ENCODE data around the gene FGF13.
A peak's percentile ranks its signal among the peaks of the same experiment; 100 is the strongest.

FGF13 gene

DNA sequence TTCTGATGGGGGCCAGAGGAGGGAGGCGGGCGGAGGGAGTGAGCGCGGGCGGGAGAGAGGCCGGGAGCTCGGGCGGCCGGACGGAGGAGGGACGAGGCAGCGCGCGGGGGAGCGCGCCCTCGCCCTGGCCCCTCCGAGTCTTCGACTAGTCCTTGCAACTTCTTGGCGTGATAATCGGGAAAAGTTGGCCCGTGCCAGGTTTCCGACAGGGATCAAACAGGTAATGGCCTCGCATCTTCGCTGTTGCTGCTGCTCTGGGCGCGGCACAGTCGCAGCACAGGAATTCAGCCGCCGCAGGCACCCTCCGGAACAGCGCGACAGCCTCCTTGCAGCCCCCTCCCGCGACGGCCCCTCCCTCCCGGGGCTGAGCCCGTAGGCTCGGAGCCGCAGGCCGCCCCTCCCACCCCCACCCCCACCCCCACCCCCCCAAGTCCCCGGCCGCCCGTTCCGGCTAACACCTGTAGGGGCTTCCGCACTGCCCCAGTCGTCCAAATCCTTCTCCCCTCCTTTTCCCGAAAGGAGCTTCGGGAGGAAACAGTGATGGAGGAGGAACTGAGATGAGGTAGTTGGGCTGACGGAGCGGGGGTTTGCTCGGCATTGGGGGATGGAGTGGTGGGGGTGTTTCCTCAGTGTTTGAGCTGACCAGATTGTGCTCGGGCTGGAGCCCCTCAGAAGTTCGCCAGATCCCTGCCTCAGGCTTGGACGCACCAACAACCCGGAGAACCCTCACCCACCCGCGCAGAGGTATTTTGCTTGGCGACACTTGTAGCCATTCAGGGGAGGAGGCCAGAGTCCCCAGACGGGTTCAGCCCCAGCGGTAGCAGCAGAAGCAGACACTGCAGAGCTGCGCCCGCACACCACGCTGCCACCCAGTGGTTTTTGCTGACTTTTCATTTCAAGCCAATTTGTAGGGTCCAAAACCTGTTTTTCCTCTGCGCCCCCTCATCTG, at the start of gene FGF13:
Gene FGF13, minus strand, starts transcription at position 319 of the 949 bp plus-strand sequence. CDS start 714 bp downstream, outside the sequence.
- DNase-seq (ENCODE audit: low read depth in 2 of 2) = no peak

DNA sequence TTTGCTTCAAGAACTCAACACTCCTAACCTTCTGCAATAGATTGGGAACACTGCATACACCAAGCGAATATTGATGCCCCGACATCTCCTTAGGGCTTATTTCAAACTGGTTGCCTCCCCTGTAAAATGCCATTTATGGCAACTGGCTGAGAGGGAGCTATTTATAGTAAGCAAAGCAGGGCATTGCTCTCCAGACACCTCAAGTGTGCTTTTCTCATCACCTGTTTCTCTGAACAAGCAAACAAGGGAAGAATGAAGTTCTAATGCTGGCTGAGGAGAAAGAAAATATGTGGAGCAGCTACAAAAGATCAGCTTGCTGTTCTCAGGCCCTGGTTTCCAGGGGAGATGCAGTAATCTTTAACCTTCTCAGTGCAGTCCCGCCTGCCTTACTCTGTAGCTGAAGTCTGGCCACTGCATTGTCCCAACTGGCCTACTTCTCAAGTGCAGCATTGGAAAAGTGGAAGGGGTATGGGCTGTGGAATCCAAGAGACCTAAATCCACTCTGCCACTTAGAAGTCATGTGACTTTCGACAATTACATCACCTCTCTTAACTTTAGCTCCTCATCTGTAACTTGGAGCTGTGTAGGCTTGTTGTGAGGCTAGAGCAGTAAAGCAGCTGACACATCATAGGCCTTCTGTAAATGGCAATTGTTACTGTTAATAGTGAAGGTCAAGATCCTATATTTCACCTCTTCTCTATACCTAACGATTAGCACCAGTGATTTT, 47.9 kb upstream of the FGF13 start:
- DNase-seq (ENCODE audit: low read depth in 2 of 2) = no peak

DNA sequence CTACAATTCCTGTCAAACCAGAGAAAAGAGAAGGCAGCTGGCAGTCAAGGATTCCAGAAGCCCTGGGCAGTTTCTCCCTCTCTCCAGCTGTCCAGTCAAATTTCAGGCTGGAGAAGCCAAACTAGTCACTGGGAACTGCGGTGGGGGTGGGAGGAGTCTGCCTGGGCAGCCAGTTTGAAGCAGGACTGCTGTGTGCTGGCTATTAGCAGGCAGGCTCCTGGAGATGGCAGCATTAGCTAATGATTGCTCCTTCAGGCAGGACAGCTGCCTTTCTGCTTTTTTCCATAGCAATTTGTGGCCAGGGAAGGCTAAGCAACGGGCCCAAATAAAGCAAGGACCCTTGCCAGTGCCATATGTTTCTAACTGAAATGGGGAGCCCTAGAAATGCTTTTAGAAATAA, 44.7 kb upstream of the FGF13 start:
- DNase-seq (ENCODE audit: low read depth in 2 of 2) = no peak

DNA sequence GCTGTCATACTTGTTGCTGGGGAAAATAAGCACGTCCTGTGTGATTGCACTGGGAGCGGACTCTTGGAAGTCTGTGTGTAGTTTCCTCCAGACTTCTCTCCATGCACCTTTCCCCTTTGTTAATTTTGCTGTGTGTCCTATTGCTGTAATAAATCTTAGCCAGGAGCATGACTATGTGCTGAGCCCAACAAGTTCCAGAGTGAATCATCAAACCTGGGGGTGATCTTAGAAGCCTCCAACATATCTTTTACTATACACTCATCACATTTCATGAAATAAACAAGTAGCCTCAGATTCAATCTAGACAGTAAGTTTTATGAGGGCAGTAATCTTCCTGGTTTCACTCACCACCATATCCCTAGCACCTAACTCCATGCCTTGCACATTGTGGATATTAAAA, 43.3 kb upstream of the FGF13 start:
- no peak for DNase-seq (ENCODE audit: low read depth in 2 of 2)

DNA sequence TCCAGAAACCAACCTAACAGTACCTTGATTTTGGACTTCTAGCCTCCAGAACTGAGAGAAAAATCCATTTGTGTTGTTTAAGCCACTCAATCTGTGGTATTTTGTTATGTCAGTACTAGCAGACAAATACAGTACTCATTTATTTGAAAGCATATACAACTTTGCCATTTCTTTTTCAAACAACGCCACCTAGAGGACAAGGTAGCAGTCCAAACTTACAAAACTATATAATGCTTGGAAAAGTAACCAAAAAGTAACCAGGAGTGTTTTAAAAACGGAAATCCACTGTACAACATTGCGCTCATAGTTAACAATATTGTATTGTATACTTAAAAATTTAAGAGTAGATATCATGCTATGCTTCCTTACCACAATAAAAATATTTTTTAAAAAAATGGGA, 37.0 kb upstream of the FGF13 start:
- no peak for DNase-seq (ENCODE audit: low read depth in 2 of 2)

DNA sequence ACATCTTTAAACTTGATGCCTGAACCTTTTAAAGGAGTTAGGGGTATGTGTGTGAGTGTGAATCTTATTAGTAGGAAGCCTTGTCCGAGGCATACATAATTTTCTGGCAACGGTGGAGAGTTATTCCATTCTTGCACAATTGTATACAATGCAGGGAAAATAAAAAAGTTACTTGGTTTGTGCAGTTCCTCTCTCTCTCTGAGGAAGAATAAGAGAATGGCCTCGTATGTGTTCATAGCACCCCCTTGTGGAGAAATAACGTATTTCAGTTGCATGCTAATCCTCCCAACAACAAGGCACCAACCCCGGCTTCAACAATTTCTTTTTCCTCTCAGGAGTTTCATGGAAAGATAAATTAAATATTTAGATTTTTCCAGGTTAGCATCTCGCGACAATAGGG, 33.7 kb upstream of the FGF13 start:
- no peak for DNase-seq (ENCODE audit: low read depth in 2 of 2)

DNA sequence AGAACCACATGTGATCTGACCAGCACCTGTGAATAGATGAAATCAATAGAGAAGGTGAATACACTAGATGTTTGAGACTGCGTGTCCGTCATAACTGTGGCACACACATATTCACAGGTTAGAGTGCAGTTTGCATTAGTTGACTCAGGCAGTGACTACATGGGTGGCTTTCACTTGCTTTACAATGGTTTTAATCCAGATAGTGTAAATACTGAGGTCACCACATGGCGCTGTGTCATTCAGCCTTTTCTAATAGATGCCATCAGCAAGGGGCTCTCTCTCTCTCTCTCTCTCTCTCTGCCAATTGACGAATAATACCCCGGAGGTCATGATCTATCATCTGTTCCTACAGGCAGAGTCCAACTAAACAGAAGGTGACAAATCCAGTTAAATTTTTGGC, 30.7 kb upstream of the FGF13 start:
- DNase-seq (ENCODE audit: low read depth in 2 of 2) = no peak

DNA sequence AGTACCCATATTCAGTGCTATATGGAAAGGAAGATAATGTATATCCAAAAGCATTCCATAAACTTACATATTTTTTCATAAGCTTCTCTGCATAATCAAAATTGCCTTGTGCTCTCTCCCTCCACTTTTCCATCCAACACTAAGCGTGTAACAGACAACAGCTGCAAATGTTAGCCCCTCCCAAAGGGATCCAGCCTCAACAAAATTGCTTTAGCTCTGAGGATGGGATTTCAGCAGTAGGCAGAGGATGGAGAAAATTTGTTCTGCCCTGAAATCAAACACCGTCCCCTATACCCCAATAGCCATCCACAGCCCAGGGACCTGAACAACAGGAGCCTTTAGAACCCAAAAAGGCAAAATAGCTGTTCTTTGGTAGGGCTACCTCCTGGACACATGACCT, 28.8 kb upstream of the FGF13 start:
- no peak for DNase-seq (ENCODE audit: low read depth in 2 of 2)

DNA sequence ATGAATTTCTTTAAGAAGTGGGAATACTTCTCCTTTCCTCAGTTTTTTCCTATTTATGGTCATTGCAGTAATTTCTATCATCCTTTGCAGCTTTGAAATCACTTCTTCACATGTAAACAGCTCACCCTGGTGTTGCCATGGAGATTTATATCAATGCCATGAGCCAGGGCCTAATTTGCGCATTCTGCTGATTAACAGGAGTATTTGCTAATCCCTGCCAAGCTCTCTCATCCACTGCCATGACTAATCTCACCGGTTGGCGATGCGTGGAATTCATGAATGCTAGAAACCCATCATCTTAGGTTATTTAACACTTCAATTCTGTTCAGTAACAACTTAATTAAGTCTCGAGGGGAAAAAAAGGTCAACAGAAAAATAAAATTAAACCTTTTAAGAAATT, 11.8 kb upstream of the FGF13 start:
- no peak for DNase-seq (ENCODE audit: low read depth in 2 of 2)

DNA sequence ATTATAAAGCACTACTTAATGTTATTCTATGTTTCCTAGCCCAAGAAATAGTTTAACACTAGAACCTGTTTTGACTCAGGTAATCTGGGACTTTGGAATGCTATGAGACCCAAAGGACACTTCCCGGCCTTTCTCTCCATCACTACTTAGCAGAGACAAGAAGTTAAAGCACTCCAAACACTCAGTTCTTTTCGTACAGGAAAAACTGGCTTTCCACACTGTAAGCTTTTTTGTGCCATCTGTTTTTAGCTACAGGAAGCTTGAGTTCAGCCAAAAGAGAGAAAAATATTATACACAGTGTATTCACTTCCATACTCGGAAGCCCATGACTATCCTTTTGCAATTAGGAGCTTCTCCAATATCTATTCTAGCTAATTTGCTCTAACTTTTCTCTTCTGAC, 7.9 kb upstream of the FGF13 start:
- no peak for DNase-seq (ENCODE audit: low read depth in 2 of 2)

DNA sequence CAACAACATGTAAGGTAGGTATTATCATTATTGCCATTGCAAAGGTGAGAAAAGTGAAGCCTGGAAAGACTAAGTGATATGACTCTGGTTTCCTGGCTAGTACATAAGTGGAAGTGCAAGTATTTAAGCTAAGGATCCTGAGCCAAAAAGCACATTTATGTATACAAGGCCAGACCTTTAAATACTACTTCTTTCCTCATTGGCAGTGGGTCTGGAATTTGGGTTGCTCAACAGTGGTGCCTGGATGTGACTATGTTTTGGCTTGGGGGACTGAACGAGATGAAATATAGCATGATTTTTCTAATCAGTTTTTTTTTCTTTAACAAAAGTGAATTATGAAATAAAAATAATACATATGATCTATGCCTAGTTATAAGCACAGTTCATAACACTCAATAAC, 7.4 kb upstream of the FGF13 start:
- no peak for DNase-seq (ENCODE audit: low read depth in 2 of 2)

DNA sequence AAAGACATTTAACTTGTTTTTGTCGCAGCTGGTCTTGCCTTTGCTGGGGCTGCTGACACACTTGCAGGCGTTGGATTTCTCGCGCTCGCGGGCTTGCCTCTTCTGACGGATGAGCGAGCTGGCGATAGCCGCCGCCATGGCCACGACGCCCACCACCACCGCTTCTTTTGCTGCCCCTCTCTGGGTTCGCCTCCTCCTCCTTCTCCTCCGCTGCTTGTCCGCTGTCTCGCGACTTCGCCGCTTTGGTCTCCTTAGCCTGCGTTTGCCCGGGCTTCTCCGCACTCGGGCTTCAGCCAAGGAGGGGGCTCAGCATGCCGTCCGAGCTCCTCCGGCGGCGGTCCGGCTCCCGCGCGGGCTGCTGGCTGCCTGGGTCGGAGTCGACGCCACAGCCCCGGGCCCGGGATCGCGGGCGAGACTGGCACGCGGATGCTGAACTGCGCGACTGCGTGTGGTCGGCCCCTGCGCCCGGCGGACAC, 613 bp downstream of the FGF13 start:
- no peak for DNase-seq (ENCODE audit: low read depth in 2 of 2)

DNA sequence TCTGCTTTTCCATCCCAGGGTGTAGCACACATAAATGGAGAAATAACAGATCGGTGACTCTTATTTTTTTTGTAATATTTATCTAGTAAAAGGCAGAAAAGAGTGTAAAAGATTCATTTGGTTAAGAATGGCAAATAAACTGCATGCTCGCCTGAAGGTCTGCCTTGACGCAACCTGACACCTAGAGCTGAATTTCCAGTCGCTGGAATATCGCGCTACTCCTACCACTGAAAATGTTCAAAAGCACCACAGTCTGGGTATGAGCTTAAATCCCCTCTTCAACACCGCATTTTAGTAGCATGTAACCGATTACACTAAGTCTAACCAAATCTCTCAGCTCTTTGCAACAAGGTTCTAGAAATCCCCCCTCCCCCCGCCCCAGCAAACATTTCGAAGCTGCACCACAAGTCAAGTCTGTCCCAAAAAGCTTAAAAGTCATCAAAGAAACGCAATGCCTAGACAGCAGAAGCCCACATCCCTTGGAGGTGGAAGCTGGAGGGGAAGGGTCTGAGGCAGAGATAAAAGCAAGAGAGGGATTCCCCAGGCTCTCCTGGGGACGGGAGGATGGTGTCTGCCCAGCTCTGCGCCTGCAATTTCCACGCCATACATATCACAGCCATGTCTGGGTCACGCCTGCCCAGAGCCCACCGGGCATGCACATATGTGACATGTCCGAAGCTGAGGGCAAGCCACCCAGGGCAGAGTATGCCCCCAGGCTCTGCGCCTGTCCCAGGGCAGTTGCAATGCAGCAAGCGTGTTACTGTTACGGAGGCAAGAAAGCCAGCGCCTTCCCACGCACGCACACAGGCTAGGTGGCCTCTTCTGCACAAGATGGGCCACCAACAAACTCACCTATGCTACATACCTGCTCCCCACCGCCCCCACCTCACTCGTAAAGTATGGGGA, 1.4 kb downstream of the FGF13 start:
- DNase-seq (ENCODE audit: low read depth in 2 of 2) = no peak

DNA sequence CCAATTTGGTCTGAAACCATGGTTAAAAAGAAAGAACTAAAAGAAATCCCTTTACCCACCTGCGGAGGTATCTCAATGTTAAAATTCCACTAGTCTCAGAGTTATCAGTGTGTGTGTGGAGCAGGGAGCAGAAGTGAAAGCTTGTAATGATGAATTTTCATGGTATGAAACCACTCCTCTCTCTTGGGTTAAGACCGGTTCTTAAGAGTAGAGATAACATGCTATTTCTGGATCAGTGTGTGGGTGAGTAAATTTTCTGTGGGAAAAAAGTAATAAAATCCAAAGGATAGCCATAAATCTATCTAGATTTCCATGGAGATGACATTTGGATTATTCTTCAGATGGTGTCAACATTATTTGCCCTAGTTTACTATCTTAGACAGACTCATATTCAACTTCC, 3.2 kb downstream of the FGF13 start:
- no peak for DNase-seq (ENCODE audit: low read depth in 2 of 2)

DNA sequence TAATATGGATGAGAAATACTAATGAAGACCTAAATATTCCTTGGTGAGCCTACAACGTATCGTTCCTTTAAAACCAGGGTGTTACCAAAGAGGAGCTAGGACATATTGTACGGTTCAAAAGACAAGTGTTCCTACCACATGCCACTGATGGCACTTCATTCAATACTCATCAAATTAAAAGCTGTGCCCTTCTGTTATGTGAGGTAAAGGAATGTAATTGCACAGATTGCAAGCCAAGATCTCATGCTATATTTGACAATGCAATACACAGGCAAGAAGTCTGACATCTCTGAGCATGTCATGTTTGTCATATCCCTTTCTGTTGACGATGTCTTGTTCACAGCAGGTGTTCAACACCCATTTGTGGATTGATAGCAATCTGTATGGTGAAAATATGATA, 6.9 kb downstream of the FGF13 start:
- DNase-seq (ENCODE audit: low read depth in 2 of 2) = no peak

DNA sequence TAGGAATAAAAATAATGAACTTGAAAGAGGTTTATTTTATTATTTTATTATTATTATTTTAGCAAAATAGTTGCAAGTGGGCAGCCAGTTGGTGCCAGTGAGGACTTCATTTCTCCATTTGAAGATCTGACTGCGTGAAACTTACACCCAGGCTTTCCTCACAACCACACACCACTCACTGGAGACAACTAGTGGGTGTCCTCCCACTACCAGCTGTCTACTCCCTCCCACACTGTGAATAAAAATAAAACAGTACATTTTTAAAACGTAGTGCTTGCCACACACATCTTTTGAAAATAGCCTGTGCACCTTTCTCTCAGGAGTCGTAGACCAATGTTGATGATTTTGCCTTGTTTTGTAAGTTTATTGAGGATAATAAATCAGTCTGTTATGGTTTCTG, 7.4 kb downstream of the FGF13 start:
- no peak for DNase-seq (ENCODE audit: low read depth in 2 of 2)

DNA sequence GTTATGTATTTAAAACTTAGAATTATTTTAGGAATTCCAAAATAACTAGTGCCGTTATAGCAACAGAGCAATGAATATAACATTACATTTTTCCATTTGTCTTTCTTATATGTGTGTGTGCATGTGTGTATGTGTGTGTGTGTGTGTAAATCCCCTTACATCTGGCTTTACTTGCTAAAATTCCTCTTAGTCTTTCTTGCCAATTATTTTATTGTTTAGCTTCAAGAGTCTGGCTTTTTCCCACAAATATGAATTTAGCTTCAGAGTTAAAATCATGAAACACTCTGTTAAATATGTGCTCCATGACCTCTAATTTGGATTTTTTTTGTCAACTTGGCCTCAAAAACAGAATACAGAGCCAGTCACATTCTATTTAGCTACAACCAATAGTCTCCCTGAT, 18.9 kb downstream of the FGF13 start:
- DNase-seq (ENCODE audit: low read depth in 2 of 2) = peak; percentile 1

DNA sequence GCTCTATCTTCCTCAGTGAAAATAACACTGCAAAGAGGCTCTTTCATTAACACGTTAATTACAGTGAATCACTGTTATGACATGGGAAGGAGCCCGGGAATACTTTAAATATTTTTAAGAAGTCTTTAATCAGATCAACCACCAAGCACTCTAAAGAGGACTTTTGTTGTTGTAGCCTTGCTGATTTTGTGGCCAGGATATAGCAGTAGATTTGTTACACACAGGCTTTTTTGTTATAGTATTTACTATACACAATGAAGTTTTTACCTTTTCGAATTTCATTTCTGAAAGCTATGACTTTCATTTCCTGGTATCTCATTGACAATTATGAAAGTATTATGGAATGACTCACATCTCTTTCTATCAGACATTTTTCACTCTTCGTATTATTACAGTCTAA, 20.3 kb downstream of the FGF13 start:
- DNase-seq (ENCODE audit: low read depth in 2 of 2) = no peak

DNA sequence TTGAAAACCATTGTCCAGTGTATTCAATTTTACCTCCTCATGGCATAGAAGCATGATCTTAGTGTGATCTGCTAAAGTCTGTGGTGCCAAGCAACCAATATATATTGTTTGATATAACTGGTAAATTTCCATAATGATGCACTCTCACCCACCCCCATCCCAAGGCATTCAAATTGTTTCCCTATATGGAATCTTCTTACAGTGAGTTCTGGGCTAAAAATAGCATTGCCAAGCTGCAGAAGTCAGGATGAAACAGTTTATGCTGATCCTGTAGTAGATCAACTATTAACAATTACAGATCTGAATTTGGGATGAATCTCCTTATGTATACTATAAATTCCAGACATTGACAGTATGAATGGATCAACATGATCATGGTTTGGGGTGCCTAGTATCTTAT, 20.9 kb downstream of the FGF13 start:
- no peak for DNase-seq (ENCODE audit: low read depth in 2 of 2)

DNA sequence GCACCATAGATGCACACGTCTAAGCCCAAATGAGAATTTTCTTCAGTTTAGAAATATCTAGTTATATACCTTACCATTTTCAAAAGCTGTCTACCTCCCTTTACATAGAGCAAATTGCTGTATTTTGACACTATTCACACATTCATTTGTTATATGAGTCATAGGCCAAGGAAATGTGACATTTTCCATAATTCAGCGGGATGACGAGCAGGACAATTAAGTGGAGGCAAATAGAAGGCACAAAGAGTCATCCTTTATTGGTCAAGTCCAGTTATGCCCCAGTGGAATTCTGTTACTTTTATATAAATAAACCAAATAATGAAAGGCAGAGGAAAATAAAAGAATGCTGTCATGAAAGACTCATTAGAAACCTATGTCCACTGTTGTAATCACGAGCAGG, 27.9 kb downstream of the FGF13 start:
- DNase-seq (ENCODE audit: low read depth in 2 of 2) = no peak

DNA sequence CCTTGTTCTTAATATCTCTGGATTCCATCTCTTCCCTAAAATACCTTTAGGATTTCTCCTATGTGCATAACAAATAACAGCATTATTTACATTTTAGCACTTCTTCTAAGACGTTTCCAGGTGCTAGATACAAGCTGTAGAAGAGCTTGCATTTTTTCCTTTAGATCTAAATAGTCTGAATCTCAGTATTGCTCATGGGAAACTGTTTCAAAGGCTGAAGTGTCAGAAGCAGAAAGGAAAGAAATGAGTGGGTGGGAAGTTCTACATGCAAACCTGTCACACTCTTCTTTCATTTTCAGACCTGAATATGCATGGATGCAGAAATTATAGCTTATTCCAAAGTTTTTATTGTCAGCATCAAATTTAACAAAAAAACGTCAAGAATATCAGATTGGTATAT, 41.8 kb downstream of the FGF13 start:
- DNase-seq (ENCODE audit: low read depth in 2 of 2) = no peak

DNA sequence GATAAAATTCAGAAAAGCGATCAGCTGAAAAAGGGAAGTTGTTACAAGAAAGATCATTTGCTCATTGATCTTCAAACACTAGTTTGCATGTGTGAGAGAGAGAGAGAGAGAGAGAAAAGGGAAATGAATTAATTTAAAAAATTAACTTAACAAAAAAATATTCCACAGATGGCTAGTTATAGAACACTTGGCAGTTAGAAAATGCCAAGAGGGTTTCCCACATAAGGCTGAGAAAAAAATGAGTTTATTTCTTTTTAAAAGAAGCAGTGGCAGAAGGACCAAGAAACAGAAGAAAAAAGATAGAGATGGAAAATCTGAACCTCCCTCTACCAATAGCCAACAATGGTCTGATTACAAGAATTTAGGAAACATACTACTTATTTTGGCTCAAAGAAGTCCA, 47.1 kb downstream of the FGF13 start:
- DNase-seq (ENCODE audit: low read depth in 2 of 2) = no peak

Data from fibroblast of skin of left biceps (primary cell).